ENCODE results near the gene CERT1.

CERT1 gene

DNA sequence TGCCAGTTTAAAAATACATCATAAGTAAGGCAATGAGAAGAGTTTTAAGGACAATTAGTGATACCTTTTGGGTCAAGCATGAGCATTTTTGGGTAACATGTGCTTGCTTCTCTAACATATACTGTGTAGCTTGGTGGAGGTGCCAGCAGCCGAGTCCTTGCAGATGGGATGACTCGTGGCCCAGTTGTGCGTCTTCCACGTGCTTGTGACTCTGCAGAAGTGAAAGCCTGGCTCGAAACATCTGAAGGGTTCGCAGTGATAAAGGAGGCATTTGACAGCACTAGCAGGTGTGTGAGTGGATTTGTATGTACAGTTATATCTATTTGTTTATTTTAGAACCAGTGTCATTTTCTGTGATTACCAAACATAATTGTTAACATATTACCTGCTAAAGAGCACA, 156.2 kb downstream of the CERT1 start:
- H3K4me3 ChIP-seq (replicated peaks in 1 of 2; ENCODE audit: low read depth in 2 of 2, low read length in 2 of 2): no peak overlapping the region
- no peak for DNase-seq (ENCODE audit: low read depth in 2 of 2)
- no peak for TF ChIP-seq CTCF (IDR thresholded peaks at IDR 0.05; ENCODE audit: low read depth, low read length)

GRCh38 chr5:75351139-75351926, 160.1 kb downstream of the CERT1 start:
- DNase-seq (ENCODE audit: low read depth in 2 of 2): no peak
- no peak for TF ChIP-seq CTCF (IDR thresholded peaks at IDR 0.05; ENCODE audit: low read depth, low read length)
- H3K4me3 ChIP-seq (replicated peaks in 1 of 2; ENCODE audit: low read depth in 2 of 2, low read length in 2 of 2): no peak overlapping the region

DNA sequence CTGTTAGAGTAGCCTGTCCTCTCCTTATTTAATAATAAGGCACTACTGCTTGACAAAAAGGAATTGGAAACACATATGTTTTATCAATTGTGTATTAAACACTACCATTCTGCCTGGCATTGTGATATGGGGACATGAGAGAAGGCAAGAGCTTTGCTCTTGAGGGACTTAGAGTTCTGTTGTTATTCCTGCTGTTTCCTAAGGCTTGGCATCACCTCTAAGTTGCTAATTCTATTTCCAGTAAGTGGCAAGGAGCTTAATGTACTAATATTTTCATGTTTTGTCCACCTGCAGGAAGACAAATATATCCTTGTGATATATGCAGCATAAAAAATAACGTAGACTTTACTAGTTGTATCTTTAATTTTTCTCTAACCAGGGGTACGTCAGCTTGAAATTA, 161.8 kb downstream of the CERT1 start:
- no peak for TF ChIP-seq CTCF (IDR thresholded peaks at IDR 0.05; ENCODE audit: low read depth, low read length)
- DNase-seq (ENCODE audit: low read depth in 2 of 2): no peak
- H3K4me3 ChIP-seq (replicated peaks in 1 of 2; ENCODE audit: low read depth in 2 of 2, low read length in 2 of 2): no peak overlapping the region

DNA sequence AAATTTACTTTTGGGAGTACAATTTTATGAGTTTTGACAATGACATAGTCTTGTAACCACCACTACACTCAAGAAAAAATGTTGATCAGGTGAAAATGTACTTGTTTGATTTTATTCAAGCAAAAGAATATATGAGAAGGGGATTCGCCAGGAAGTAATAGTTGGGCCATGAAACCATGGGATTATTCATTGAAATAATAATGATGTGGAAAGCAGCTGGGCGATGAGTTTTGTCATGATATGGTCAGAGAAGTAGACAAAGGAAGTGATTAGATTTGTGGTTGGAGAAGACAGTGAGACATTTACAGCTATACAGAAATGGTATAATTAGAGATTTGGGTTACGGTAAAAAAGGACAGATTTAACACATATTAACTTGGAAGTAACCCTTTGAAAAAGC, 163.2 kb downstream of the CERT1 start:
- no peak overlapping the region for H3K4me3 ChIP-seq (replicated peaks in 1 of 2; ENCODE audit: low read depth in 2 of 2, low read length in 2 of 2)
- no peak for TF ChIP-seq CTCF (IDR thresholded peaks at IDR 0.05; ENCODE audit: low read depth, low read length)
- peak in 1 of 2 donors; percentile 75 for DNase-seq (ENCODE audit: low read depth in 2 of 2)

- no peak for TF ChIP-seq CTCF (IDR thresholded peaks at IDR 0.05; ENCODE audit: low read depth, low read length)
- H3K4me3 ChIP-seq (replicated peaks in 1 of 2; ENCODE audit: low read depth in 2 of 2, low read length in 2 of 2): no peak overlapping the region
- DNase-seq (ENCODE audit: low read depth in 2 of 2): peak in 1 of 2 donors; percentile 48
Observed at GRCh38 chr5:75342836-75343235, 168.6 kb downstream of the CERT1 start.

DNA sequence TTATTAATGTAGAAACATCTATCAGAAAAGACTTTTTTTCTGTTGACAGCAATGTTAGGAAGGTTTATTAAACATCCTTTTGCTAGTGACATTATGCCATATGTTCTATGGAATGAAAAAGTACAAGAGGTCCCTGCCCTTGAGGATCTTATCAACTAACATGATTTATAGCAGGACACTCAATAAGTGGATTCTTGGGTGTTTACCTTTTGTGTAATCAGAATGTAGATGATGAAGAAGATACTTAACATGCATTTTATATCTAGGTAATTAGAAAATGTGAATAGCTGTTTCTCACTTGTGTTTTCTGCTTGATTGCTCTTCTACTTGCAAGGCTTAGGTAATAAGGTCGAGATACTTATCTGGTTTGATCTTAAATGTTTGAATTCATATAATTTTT, 169.5 kb downstream of the CERT1 start:
- no peak overlapping the region for H3K4me3 ChIP-seq (replicated peaks in 1 of 2; ENCODE audit: low read depth in 2 of 2, low read length in 2 of 2)
- TF ChIP-seq CTCF (IDR thresholded peaks at IDR 0.05; ENCODE audit: low read depth, low read length): no peak
- no peak for DNase-seq (ENCODE audit: low read depth in 2 of 2)
